Endodermal cell (in vitro differentiated cells): ENCODE measurements around the gene CCDC200. TPM values are rescaled to one million over a fixed set of nuclear protein-coding genes. Genes with fewer than 3 reads are reported as not detected.
"Not testable (repeated sequence)": the region's sequence is repeated elsewhere in the genome, so short reads cannot be mapped to it uniquely, and the experiment has no call there.

Source experiments
- DNase-seq: peaks from one replicate; pipeline ENCODE4 v3.0.0-alpha.2; 2017
- H3K27ac ChIP-seq: 2 replicates; pipeline ENCODE4 v1.5.1; 2013; ENCODE audit warnings: mild to moderate bottlenecking, low read depth, low read length, moderate library complexity
- H3K27me3 ChIP-seq: 2 replicates; pipeline ENCODE4 v1.6.1; 2013; ENCODE audit warnings: mild to moderate bottlenecking, low read length, moderate library complexity; ENCODE audit not compliant: insufficient read depth, control insufficient read depth, poor library complexity, severe bottlenecking
- H3K36me3 ChIP-seq: 2 replicates; pipeline ENCODE4 v1.7.0; 2013; ENCODE audit warnings: mild to moderate bottlenecking, low read length, moderate library complexity; ENCODE audit not compliant: control insufficient read depth, insufficient read depth
- H3K4me1 ChIP-seq: one replicate; pipeline ENCODE4 v1.7.0; 2013; ENCODE audit warnings: low read length; ENCODE audit not compliant: control insufficient read depth, insufficient read depth
- H3K4me3 ChIP-seq: 2 replicates; pipeline ENCODE4 v1.5.1; 2013; ENCODE audit warnings: mild to moderate bottlenecking, low read length, moderate library complexity
- H3K9ac ChIP-seq: 2 replicates; pipeline ENCODE4 v1.6.1; 2013; ENCODE audit warnings: mild to moderate bottlenecking, low read length, moderate library complexity; ENCODE audit not compliant: poor library complexity, severe bottlenecking; ENCODE audit errors: extremely low read depth
- H3K9me3 ChIP-seq: 2 replicates; pipeline ENCODE4 v1.6.1; 2013; ENCODE audit warnings: mild to moderate bottlenecking, low read length, moderate library complexity; ENCODE audit not compliant: control insufficient read depth
- H3K27ac Mint-ChIP-seq: 2 replicates; pipeline ENCODE4 v1.8.0; 2020; ENCODE audit warnings: mixed read lengths
- H3K27me3 Mint-ChIP-seq: 2 replicates; pipeline ENCODE4 v1.8.0; 2021; ENCODE audit warnings: mild to moderate bottlenecking, mixed read lengths; ENCODE audit not compliant: insufficient read depth
- H3K36me3 Mint-ChIP-seq: 2 replicates; pipeline ENCODE4 v1.8.0; 2020; ENCODE audit warnings: low read depth, mixed read lengths
- H3K4me1 Mint-ChIP-seq: 2 replicates; pipeline ENCODE4 v1.8.0; 2020; ENCODE audit warnings: mixed read lengths
- H3K4me3 Mint-ChIP-seq: 2 replicates; pipeline ENCODE4 v1.8.0; 2020; ENCODE audit warnings: mild to moderate bottlenecking, moderate library complexity, mixed read lengths
- H3K9me3 Mint-ChIP-seq: 2 replicates; pipeline ENCODE4 v1.8.0; 2020; ENCODE audit warnings: mild to moderate bottlenecking, mixed read lengths
- WGBS, 2 experiments: methylation state at CpG; one replicate each; pipeline versions ENCODE4 v1.1.5 to v1.1.7; 2013; ENCODE audit warnings: missing lambda C conversion rate in 2 of 2, mixed read lengths in 1 of 2; ENCODE audit not compliant: insufficient coverage in 1 of 2, insufficient read length in 1 of 2; 5-methylcytosine and 5-hydroxymethylcytosine counted together
- long read RNA-seq, 4 experiments: library from polyadenylated mRNA in 2 of 4; library from RNA in 1 of 4; library from capped mRNA in 1 of 4; stranded (forward) in 3 of 4; unstranded in 1 of 4; transcript quantifications; one replicate each; pipeline ENCODE4 v2.0.0, GENCODE V29; 2020 to 2021; ENCODE audit warnings: inconsistent platforms in 1 of 4
- polyA plus RNA-seq, 2 experiments: library from polyadenylated mRNA; stranded (reverse); fragments of 50-300 nt; gene quantifications; one replicate each; pipeline ENCODE4 v1.2.3, GENCODE V29; 2013
- total RNA-seq, 2 donors: library from RNA; stranded (reverse); fragmentation: NEBNext Ultra II Directional in 1 of 2; extraction: Animal tissue kit (Norgen Biotek cat#: 25700) in 1 of 2; gene quantifications; 2 replicates in 1 of 2; 3 replicates in 1 of 2; pipeline ENCODE4 v1.2.1, GENCODE V29; 2021

CCDC200 gene
- not detected for total RNA-seq
- polyA plus RNA-seq (2013, experiment 1 of 2), result not detected
- not detected for polyA plus RNA-seq (2013, experiment 2 of 2)
- long read RNA-seq, experiment 1, result 0 reads
- long read RNA-seq, experiment 2, partial matches to known transcripts, result 0 of 6 reads
- long read RNA-seq, experiment 2, other reads (novel, unspliced or antisense), result 6 of 6 reads
- long read RNA-seq, experiment 3, partial matches to known transcripts, result 0 of 14 reads
- long read RNA-seq, experiment 3, other reads (novel, unspliced or antisense), result 14 of 14 reads
- long read RNA-seq, experiment 4, partial matches to known transcripts, result 0 of 16 reads
- long read RNA-seq, experiment 4, other reads (novel, unspliced or antisense), result 16 of 16 reads

DNA sequence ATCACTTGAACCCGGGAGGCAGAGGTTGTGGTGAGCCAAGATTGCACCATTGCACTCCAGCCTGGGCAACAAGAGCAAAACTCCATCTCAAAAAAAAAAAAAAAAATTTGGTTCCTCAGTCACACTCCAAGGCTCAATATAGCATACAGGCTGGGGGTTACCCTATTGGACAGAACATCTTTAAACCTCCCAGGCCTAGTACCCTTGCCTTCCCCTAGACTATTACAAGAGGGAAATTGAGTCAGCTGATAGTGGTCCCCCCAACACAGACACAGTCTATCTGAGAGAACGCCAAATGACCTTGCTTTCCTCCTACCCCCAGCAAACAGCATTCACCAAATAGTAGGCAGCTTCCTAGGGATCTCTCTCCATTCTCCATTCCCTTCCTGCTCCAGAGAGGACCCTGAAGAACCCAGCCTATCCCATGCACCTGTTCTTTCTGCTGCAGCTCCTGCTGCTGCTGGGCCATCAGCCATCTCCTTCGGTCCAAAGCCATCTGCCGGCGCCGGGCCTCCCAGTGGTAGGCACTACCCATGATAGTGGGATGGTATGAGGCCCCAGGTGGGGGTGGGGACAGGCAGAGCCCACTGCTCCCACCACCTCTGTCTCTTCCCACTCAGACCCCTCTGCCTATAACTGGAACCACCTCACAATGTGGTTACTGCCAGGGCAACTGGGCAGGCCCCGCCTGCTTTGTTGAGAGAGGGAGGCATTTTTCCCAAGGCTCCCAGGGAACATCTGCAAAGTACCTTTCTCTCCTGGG lies at the start of gene CCDC200:
Gene CCDC200, minus strand, starts transcription at position 604 of the 763 bp plus-strand sequence. Its CDS starts 69 bp downstream, at position 535.
- H3K4me3 Mint-ChIP-seq, H3K27me3 Mint-ChIP-seq, H3K4me1 ChIP-seq, H3K9ac ChIP-seq, H3K4me3 ChIP-seq, H3K9me3 ChIP-seq, DNase-seq, H3K36me3 ChIP-seq, H3K27ac ChIP-seq, H3K36me3 Mint-ChIP-seq, H3K4me1 Mint-ChIP-seq, H3K9me3 Mint-ChIP-seq, H3K27me3 ChIP-seq, H3K27ac Mint-ChIP-seq: not testable (repeated sequence)
- no CpG with 5 or more reads among the region's 7 CpGs for WGBS, 2 experiments

DNA sequence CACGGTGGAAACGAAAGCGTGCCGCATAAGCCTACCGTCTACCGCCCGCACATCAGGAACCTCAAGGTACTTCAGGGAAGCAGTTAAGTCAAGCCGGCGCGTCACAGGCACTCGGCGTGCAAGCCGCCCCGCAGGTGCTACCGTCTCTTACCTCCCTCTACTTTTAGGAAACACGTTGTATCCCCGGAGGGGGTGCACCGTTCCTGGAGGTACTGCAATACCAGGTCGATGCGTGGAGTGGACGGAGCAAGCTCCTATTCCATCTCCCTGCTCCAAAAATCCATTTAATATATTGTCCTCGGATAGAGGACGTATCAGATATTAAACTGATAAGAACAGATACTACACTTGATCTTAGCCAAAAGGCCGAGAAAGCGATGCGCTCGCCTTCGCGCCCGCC lies 44.5 kb upstream of the CCDC200 start:
- H3K27ac Mint-ChIP-seq, H3K9me3 ChIP-seq, H3K27me3 ChIP-seq, H3K9me3 Mint-ChIP-seq, H3K36me3 ChIP-seq, H3K27ac ChIP-seq, H3K36me3 Mint-ChIP-seq, H3K4me3 ChIP-seq, H3K27me3 Mint-ChIP-seq, DNase-seq, H3K4me3 Mint-ChIP-seq, H3K4me1 ChIP-seq, H3K9ac ChIP-seq, H3K4me1 Mint-ChIP-seq: not testable (repeated sequence)
- WGBS, 2 experiments, result no CpG with 5 or more reads among the region's 30 CpGs

DNA sequence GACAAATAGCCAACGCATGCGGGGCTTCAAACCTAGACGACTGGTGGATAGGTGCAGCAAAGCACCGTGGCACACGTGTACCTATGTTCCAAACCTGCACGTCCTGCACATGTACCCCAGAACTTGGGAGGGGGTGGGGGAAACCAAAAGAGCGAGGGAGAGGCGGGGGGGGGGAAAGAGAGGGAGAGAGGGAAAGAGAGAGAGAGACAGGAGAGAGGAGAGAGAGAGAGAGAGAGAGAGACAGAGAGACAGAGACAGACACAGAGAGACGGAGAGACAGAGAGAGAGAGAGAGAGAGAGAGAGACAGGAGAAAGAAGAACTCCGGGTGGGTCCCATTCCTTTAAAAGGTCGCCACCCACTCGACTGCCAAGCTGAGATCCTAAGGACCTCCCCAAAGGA lies 44.1 kb upstream of the CCDC200 start:
- not testable (repeated sequence) for H3K36me3 ChIP-seq, H3K9me3 Mint-ChIP-seq, H3K4me3 ChIP-seq, H3K27me3 Mint-ChIP-seq, H3K9ac ChIP-seq, H3K36me3 Mint-ChIP-seq, H3K4me1 ChIP-seq, DNase-seq, H3K27me3 ChIP-seq, H3K9me3 ChIP-seq, H3K27ac ChIP-seq, H3K4me3 Mint-ChIP-seq, H3K4me1 Mint-ChIP-seq
- peak overlapping the region; percentile 36 for H3K27ac Mint-ChIP-seq
- WGBS, 2 experiments, result no CpG with 5 or more reads among the region's 12 CpGs

DNA sequence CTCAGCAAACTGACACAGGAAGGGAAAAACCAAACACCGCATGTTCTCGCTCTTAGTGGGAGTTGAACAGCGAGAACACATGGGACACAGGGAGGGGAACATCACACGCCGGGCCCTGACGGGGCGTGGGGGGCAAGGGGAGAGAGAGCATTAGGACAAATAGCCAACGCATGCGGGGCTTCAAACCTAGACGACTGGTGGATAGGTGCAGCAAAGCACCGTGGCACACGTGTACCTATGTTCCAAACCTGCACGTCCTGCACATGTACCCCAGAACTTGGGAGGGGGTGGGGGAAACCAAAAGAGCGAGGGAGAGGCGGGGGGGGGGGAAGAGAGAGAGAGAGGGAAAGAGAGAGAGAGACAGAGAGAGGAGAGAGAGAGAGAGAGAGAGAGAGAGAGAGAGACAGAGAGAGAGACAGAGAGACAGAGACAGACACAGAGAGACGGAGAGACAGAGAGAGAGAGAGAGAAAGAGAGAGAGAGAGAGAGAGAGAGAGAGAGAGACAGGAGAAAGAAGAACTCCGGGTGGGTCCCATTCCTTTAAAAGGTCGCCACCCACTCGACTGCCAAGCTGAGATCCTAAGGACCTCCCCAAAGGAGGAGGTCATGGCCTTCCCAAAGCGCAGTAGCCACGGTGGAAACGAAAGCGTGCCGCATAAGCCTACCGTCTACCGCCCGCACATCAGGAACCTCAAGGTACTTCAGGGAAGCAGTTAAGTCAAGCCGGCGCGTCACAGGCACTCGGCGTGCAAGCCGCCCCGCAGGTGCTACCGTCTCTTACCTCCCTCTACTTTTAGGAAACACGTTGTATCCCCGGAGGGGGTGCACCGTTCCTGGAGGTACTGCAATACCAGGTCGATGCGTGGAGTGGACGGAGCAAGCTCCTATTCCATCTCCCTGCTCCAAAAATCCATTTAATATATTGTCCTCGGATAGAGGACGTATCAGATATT lies 42.4 kb upstream of the CCDC200 start:
- no CpG with 5 or more reads among the region's 43 CpGs for WGBS, 2 experiments
- not testable (repeated sequence) for H3K4me1 Mint-ChIP-seq

DNA sequence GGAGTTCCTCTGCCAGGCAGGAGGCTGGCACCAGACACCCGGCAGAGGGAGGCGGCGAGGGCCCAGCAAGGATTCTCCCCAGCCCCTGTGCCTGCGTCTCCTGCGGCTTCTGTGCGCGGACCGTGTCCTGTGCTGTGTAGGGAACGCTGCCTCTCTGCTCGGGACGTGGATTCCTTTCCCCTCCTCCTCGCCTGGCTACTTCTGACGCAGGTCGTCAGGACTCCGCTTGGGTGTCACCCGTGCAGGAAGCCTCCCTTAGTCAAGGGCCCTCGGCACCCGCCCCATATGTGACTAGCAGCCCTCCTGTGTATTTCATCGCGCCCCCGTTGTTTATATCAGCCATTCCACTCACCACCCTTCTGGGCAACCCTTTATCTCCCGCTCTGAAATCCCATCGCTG lies 18.0 kb upstream of the CCDC200 start:
- not testable (repeated sequence) for H3K9me3 ChIP-seq, H3K9me3 Mint-ChIP-seq, H3K9ac ChIP-seq, H3K36me3 ChIP-seq, DNase-seq, H3K4me1 Mint-ChIP-seq, H3K27ac ChIP-seq, H3K4me3 ChIP-seq, H3K27ac Mint-ChIP-seq, H3K4me3 Mint-ChIP-seq, H3K27me3 ChIP-seq, H3K27me3 Mint-ChIP-seq, H3K36me3 Mint-ChIP-seq, H3K4me1 ChIP-seq
- WGBS, 2 experiments, result 64% methylated on average over 8 of the region's 23 CpGs; no CpG with 5 or more reads in 1 of the 2 experiments

More for the DNA sequence above, 42.4 kb upstream of the CCDC200 start:
- not testable (repeated sequence) for H3K27me3 Mint-ChIP-seq, H3K4me1 ChIP-seq, H3K27ac Mint-ChIP-seq, H3K27ac ChIP-seq, H3K4me3 ChIP-seq, H3K9ac ChIP-seq, DNase-seq, H3K9me3 ChIP-seq, H3K36me3 ChIP-seq, H3K4me3 Mint-ChIP-seq, H3K9me3 Mint-ChIP-seq, H3K27me3 ChIP-seq, H3K36me3 Mint-ChIP-seq

DNA sequence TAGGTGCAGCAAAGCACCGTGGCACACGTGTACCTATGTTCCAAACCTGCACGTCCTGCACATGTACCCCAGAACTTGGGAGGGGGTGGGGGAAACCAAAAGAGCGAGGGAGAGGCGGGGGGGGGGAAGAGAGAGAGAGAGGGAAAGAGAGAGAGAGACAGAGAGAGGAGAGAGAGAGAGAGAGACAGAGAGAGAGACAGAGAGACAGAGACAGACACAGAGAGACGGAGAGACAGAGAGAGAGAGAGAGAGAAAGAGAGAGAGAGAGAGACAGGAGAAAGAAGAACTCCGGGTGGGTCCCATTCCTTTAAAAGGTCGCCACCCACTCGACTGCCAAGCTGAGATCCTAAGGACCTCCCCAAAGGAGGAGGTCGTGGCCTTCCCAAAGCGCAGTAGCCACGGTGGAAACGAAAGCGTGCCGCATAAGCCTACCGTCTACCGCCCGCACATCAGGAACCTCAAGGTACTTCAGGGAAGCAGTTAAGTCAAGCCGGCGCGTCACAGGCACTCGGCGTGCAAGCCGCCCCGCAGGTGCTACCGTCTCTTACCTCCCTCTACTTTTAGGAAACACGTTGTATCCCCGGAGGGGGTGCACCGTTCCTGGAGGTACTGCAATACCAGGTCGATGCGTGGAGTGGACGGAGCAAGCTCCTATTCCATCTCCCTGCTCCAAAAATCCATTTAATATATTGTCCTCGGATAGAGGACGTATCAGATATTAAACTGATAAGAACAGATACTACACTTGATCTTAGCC lies 12.4 kb upstream of the CCDC200 start:
- no CpG with 5 or more reads among the region's 34 CpGs for WGBS, 2 experiments
- not testable (repeated sequence) for H3K36me3 ChIP-seq

More for the DNA sequence above, 12.4 kb upstream of the CCDC200 start:
- not testable (repeated sequence) for H3K9me3 ChIP-seq, H3K9ac ChIP-seq, H3K4me1 Mint-ChIP-seq, H3K4me3 Mint-ChIP-seq, H3K27ac ChIP-seq, H3K36me3 Mint-ChIP-seq, H3K9me3 Mint-ChIP-seq, H3K4me1 ChIP-seq, H3K27me3 ChIP-seq, DNase-seq, H3K4me3 ChIP-seq, H3K27me3 Mint-ChIP-seq, H3K27ac Mint-ChIP-seq
